ENCODE results near the gene FUT7. TPM values are rescaled to one million over a fixed set of nuclear protein-coding genes. Genes with fewer than 3 reads are reported as not detected.

FUT7 gene
- total and polyA plus RNA-seq, 9 of the 15 experiments (the other 6 are each of a cell fraction or from before 2014, with no cell fraction given) = not detected

DNA sequence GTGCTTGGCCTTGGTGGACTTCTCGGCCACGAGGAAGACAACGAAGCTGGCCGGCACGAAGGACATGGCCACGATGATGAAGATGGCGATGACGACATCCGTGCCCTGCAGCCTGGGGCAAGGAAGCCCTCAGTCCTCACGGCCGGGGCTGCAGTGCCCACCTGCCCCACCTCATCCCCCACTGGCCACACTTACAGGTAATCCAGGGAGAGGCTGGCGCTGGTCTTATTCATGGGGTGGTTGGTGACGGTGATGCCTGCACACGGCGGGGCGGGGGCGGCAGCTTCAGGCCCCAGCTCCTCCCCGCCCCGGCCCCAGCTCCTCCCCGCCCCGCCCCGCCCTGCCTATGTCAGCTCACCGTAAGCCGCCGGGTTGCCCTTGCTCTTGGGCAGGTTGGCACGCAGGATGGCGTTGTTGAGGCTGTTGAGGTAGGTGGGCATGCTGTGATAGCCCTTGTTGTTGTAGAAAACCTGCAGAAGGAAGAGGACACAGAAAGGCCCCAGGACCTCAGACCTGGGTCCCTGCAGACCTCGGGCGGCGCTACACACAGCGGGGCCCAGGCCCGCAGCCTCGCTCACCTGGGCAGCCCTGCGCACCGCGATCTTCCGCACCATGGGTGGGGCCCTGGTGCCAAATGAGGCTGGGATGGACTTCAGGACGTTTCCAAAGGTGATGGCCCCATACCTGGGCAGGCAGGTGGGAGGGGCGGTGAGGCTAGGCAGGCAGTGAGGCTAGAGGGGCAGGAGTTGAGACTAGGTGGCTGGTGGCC is 19.8 kb downstream of the FUT7 start (continued):
- no peak for TF ChIP-seq DLX4 (CRISPR knock-in tag; IDR thresholded peaks at IDR 0.05)
- no peak for TF ChIP-seq ZFPM2 (CRISPR knock-in tag; IDR thresholded peaks at IDR 0.05)
- no peak for TF ChIP-seq RHOXF2B (CRISPR knock-in tag; conservative IDR thresholded peaks at IDR 0.05)

- no peak for DNase-seq (ENCODE audit: extremely low read depth in 1 of 4, low spot score in 3 of 4)
- no peaks in the 10 kb centered on the region for H3K9me3 ChIP-seq (replicated peaks; ENCODE audit: control insufficient read depth, insufficient read depth, low read depth, low read length)
- peaks cover 0 to 76% of the 10 kb centered on the region in 2 experiments; a peak in 2 of 5 replicates for H3K4me1 ChIP-seq (replicated peaks in 1 of 2; ENCODE audit: control insufficient read depth in 2 of 2, insufficient read depth in 2 of 2, low read length in 2 of 2)
- ChIA-PET CTCF (ENCODE audit: low intra/inter-chr PET ratio) (no interaction called here), POLR2A (interaction anchor here (0.6 to 1.5 kb wide), 2 partner anchors 11 to 159 kb away, joined by 3 to 4 read pairs; no protein-coding TSS in a partner anchor)
- TF ChIP-seq PTBP1 (IDR thresholded peaks at IDR 0.05; ENCODE audit: low read depth, low read length) (no peak), DPF2 (IDR thresholded peaks at IDR 0.05) (no peak), ZBTB5 (IDR thresholded peaks at IDR 0.05) (no peak)
- no peak overlapping the region for H3K9ac ChIP-seq (ENCODE audit: insufficient read depth in 1 of 2, low read depth in 2 of 2, low read length in 2 of 2)
- no peak overlapping the region for H2AFZ ChIP-seq (ENCODE audit: low read depth, low read length)
- no peaks in the 10 kb centered on the region for H3K36me3 ChIP-seq (ENCODE audit: control insufficient read depth, insufficient read depth, low read length)
- H3K9me1 ChIP-seq (ENCODE audit: control insufficient read depth, insufficient read depth, low read length) = no peaks in the 10 kb centered on the region
- no peak for FAIRE-seq
- H3K27ac ChIP-seq (ENCODE audit: extremely low read depth, low read depth, low read length) = no peak overlapping the region
- ATAC-seq = no peak
- H3K27me3 ChIP-seq (ENCODE audit: control insufficient read depth in 2 of 2, insufficient read depth in 2 of 2, low read length in 2 of 2) = no peaks in the 10 kb centered on the region
- no peaks in the 10 kb centered on the region for H3K79me2 ChIP-seq (ENCODE audit: control insufficient read depth, insufficient read depth, low read length)
- no TSS peak for BruUV-seq (replicated peaks)
- H3K4me3 ChIP-seq = no peak overlapping the region
- intact Hi-C loops (cut with micrococcal nuclease) (no loop called here), in situ Hi-C loops (cut with MboI) (no loop called here)
- WGBS (ENCODE audit: insufficient coverage, low coverage, missing lambda C conversion rate) = 77% methylated on average over 12 of the region's 24 CpGs
- H3K4me2 ChIP-seq (ENCODE audit: insufficient read depth, low read length) = no peak overlapping the region
- H4K20me1 ChIP-seq (replicated peaks; ENCODE audit: control insufficient read depth, insufficient read depth, low read length) = no peaks in the 10 kb centered on the region
These were observed 20.7 kb downstream of the FUT7 start for GRCh38 chr9:137011156-137011555.
